HCT116 (cell line): ENCODE results near the gene ASXL2. TPM values are rescaled to one million over a fixed set of nuclear protein-coding genes. Genes with fewer than 3 reads are reported as not detected.

ENCODE experiments used
- ATAC-seq: fragments of 200-7000 bp; cut with Tn5 transposase; 2 replicates; pipeline ENCODE4 v1.9.1; 2020; ENCODE audit warnings: mild to moderate bottlenecking, moderate library complexity
- BruUV-seq: library from RNA; stranded (reverse); fragments of 400-500 nt; replicated peaks from 2 replicates; lab custom pipeline; 2021; lab: Mats Ljungman, UMichigan
- CTCF ChIA-PET: fragments of 300-600 bp; sonication (Branson Sonifier 250); formaldehyde crosslinking; loops from one replicate; lab custom pipeline; 2021; ENCODE audit warnings: antibody characterized with exemption; lab: Charles Lee
- POLR2A ChIA-PET: fragments of 300-600, 350-600 bp; sonication (Branson Sonifier 250); formaldehyde crosslinking; loops from one replicate; lab custom pipeline; 2021; ENCODE audit warnings: antibody characterized with exemption; lab: Charles Lee
- RAD21 ChIA-PET, 2 experiments: fragments of 300-600 bp; sonication (Branson Sonifier 250); formaldehyde crosslinking; loops; one replicate each; lab custom pipeline; 2023; ENCODE audit warnings: low total read pairs in 2 of 2; ENCODE audit not compliant: uncharacterized antibody in 2 of 2, unreplicated experiment in 2 of 2, low non-redundant PET in 1 of 2; lab: Charles Lee
- DNase-seq: peaks from one replicate; pipeline ENCODE4 v3.0.0-alpha.2; 2010; ENCODE audit warnings: low read depth, low spot score
- H2AFZ ChIP-seq: fragments of 200-600 bp; shearing (Covaris generic), sonication (generic); 2 replicates; pipeline ENCODE4 v1.6.1; 2017; ENCODE audit warnings: low read depth, mixed run types, mixed read lengths, antibody characterized with exemption, low read length; ENCODE audit not compliant: poor library complexity, severe bottlenecking
- H3K27ac ChIP-seq: 2 replicates; pipeline ENCODE4 v1.5.1; 2012; ENCODE audit warnings: low read depth, low read length
- H3K27me3 ChIP-seq: fragments of 200-600 bp; sonication (generic); 2 replicates; pipeline ENCODE4 v1.6.1; 2016; ENCODE audit warnings: mixed run types, low read length, mixed read lengths; ENCODE audit not compliant: insufficient read depth
- H3K36me3 ChIP-seq, 2 experiments: fragments of 200-500 bp in 1 of 2; fragments of 200-600 bp in 1 of 2; sonication (Bioruptor generic) in 1 of 2; sonication (generic) in 1 of 2; 2 replicates each; pipeline versions ENCODE4 v1.5.1 to v1.6.1; 2014 to 2016; ENCODE audit warnings: low read length in 2 of 2, inconsistent platforms in 1 of 2, mixed read lengths in 1 of 2, mixed run types in 1 of 2; ENCODE audit not compliant: insufficient read depth in 2 of 2, control insufficient read depth in 1 of 2
- H3K4me1 ChIP-seq, 2 experiments: fragments of 200-600 bp in 1 of 2; sonication (generic) in 1 of 2; 2 replicates each; pipeline versions ENCODE4 v1.5.1 to v1.6.1; 2012 to 2017; ENCODE audit warnings: low read length in 2 of 2, inconsistent platforms in 1 of 2, mild to moderate bottlenecking in 1 of 2, mixed read lengths in 1 of 2, mixed run types in 1 of 2, moderate library complexity in 1 of 2; ENCODE audit not compliant: insufficient read depth in 2 of 2, control insufficient read depth in 1 of 2
- H3K4me2 ChIP-seq: fragments of 200-600 bp; sonication (generic); 2 replicates; pipeline ENCODE4 v1.6.1; 2017; ENCODE audit warnings: mixed run types, low read length, mixed read lengths
- H3K4me3 ChIP-seq, 2 experiments: fragments of 200-600 bp in 1 of 2; sonication (generic) in 1 of 2; replicated peaks in 1 of 2; 2 replicates each; pipeline ENCODE4 v1.5.1; 2011 to 2016; ENCODE audit warnings: low read length in 2 of 2, control low read depth in 1 of 2, low read depth in 1 of 2, mild to moderate bottlenecking in 1 of 2, mixed read lengths in 1 of 2, mixed run types in 1 of 2
- H3K79me2 ChIP-seq: fragments of 200-600 bp; sonication (generic); 2 replicates; pipeline ENCODE4 v1.6.1; 2017; ENCODE audit warnings: mild to moderate bottlenecking, mixed run types, low read length, moderate library complexity, mixed read lengths; ENCODE audit not compliant: insufficient read depth
- H3K9ac ChIP-seq: fragments of 200-600 bp; sonication (generic); 2 replicates; pipeline ENCODE4 v1.6.1; 2016; ENCODE audit warnings: low read length, mixed read lengths
- H3K9me2 ChIP-seq: fragments of 200-600 bp; sonication (generic), shearing (Covaris generic); 2 replicates; pipeline ENCODE4 v1.6.1; 2017; ENCODE audit warnings: mixed run types, mild to moderate bottlenecking, moderate library complexity; ENCODE audit not compliant: insufficient read depth
- H3K9me3 ChIP-seq, 2 experiments: fragments of 200-500 bp in 1 of 2; fragments of 200-600 bp in 1 of 2; sonication (Bioruptor generic) in 1 of 2; sonication (generic) in 1 of 2; 2 replicates each; pipeline ENCODE4 v1.6.1; 2014 to 2017; ENCODE audit warnings: low read length in 2 of 2, mixed read lengths in 2 of 2, inconsistent platforms in 1 of 2, low read depth in 1 of 2, mild to moderate bottlenecking in 1 of 2, mixed run types in 1 of 2, moderate library complexity in 1 of 2; ENCODE audit not compliant: control insufficient read depth in 1 of 2, insufficient read depth in 1 of 2
- H4K20me1 ChIP-seq: fragments of 200-600 bp; sonication (generic), shearing (Covaris generic); 2 replicates; pipeline ENCODE4 v1.6.1; 2017; ENCODE audit warnings: mixed run types, mild to moderate bottlenecking, moderate library complexity; ENCODE audit not compliant: insufficient read depth
- EZH2phosphoT487 ChIP-seq: fragments of 200-600 bp; IDR thresholded peaks from 2 replicates; pipeline ENCODE4 v1.6.1; 2018; ENCODE audit warnings: antibody characterized with exemption, borderline replicate concordance
- FOSL1 ChIP-seq: IDR thresholded peaks from 2 replicates; pipeline ENCODE4 v1.6.1; 2012; ENCODE audit warnings: low read depth
- POLR2AphosphoS5 ChIP-seq: IDR thresholded peaks from 2 replicates; pipeline ENCODE4 v1.6.1; 2011; ENCODE audit warnings: mild to moderate bottlenecking, low read depth, low read length, moderate library complexity
- RAD21 ChIP-seq: IDR thresholded peaks from 2 replicates; pipeline ENCODE4 v1.6.1; 2012; ENCODE audit warnings: low read depth, mild to moderate bottlenecking
- TCF7L2 ChIP-seq: IDR thresholded peaks from 2 replicates; pipeline ENCODE4 v1.7.0; 2011; ENCODE audit warnings: borderline replicate concordance, inconsistent platforms; ENCODE audit not compliant: insufficient read depth, insufficient read length; ENCODE audit errors: extremely low read depth
- ZFX ChIP-seq: fragments of 450-650 bp; IDR thresholded peaks from 2 replicates; pipeline ENCODE4 v1.6.1; 2017
- ZNF274 ChIP-seq: fragments of 200-500 bp; sonication (Bioruptor generic); IDR thresholded peaks from 2 replicates; pipeline ENCODE4 v1.6.1; 2014; ENCODE audit warnings: mild to moderate bottlenecking, low read depth, low read length, inconsistent platforms
- intact Hi-C: fragments of 100-400 bp; cut with micrococcal nuclease; formaldehyde crosslinking; loops from 2 replicates; pipeline ENCODE4 v1.10.0; 2022
- total RNA-seq: library from RNA; stranded (reverse); gene quantifications from one replicate; pipeline ENCODE4 v1.2.1, GENCODE V29; 2021; ENCODE audit not compliant: unreplicated experiment
- TF ChIP-seq, protein P1 (sequence below), 3 experiments: fragments of 200-600 bp in 1 of 3; sonication (generic) in 1 of 3; IDR thresholded peaks in 2 of 3; conservative IDR thresholded peaks in 1 of 3; 2 replicates each; pipeline ENCODE4 v1.5.1; 2012 to 2017; ENCODE audit warnings: low read depth in 2 of 3, low read length in 2 of 3, antibody characterized with exemption in 1 of 3, borderline replicate concordance in 1 of 3, control low read depth in 1 of 3, mild to moderate bottlenecking in 1 of 3, mixed read lengths in 1 of 3, mixed run types in 1 of 3, moderate library complexity in 1 of 3; ENCODE audit not compliant: insufficient read depth in 1 of 3

Gene ASXL2
- total RNA-seq, 1 experiment from 2014 or later: 29.2 TPM

DNA sequence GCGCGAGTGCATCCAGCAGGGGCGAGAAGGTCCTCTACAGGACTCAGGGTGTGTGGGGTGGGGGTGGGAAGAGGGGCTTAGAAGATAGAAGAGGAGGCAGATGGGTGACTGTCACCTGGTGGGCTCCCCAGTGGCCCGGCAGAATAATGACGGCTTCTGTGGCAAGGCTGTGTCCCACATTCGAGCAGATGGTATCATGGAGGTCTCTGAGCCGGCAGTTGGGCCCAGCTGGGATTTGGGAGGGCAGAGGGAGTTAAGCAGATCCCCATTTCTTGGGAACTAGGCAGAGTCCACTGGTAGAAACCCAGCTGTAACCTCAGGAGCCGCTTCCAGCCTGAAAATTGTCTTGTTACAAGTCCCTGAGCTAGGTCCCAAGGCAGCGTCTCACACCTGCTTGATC is 176.5 kb downstream of the ASXL2 start:
- DNase-seq (no peak), ATAC-seq (no peak)
- Histone ChIP-seq H3K9me2 (no peaks in the 10 kb centered on the region), H3K27ac (no peak overlapping the region), H2AFZ (no peak overlapping the region), H3K27me3 (peaks cover 13% of the 10 kb centered on the region; the same call in 1 of the 2 replicates), H3K4me1 (peaks cover 2 to 6% of the 10 kb centered on the region in 2 experiments; a peak in 3 of 4 replicates), H3K4me3 (no peak overlapping the region), H4K20me1 (no peaks in the 10 kb centered on the region), H3K4me2 (no peak overlapping the region), H3K9me3 (no peaks in the 10 kb centered on the region), H3K9ac (no peak overlapping the region), H3K79me2 (no peaks in the 10 kb centered on the region), H3K36me3 (no peaks in the 10 kb centered on the region)
- ChIA-PET POLR2A (no interaction called here), CTCF (interaction anchor here (2.1 to 3.8 kb wide), 2 partner anchors 8 to 95 kb away, joined by 9 to 48 read pairs; no protein-coding TSS in a partner anchor), RAD21 (interaction anchor here (0.7 to 1.0 kb wide), 2 partner anchors 24 to 37 kb away, joined by 3 read pairs; no protein-coding TSS in a partner anchor)
- BruUV-seq: no TSS peak
- no peak for TF ChIP-seq EZH2phosphoT487
- TF ChIP-seq ZFX: no peak
- no peak for TF ChIP-seq TCF7L2
- no peak for TF ChIP-seq ZNF274
- intact Hi-C loops: no loop called here

DNA sequence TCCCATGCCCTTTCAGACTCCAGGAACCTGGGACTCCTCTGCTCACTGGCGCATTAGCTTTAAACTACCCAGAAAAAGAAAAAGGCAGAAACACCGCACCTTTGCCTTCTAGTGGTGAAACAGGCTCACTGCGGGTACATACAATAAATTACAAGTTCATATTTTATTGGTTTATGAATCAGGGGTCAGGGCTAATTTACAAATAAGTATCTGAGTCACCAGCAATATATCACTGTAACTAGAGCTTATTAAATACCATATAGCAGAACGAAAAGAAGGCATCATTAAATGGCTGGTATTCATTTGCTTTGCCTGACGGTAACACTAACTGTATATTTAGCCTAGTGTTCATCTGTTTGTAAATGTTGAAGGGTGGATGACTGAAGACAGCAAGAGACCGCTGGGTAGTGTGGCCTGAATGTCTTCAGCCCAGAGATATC is 178.0 kb downstream of the ASXL2 start:
- Histone ChIP-seq H3K36me3 (no peaks in the 10 kb centered on the region), H3K9me2 (no peaks in the 10 kb centered on the region), H3K4me3 (no peak overlapping the region), H3K9ac (no peak overlapping the region), H3K9me3 (no peaks in the 10 kb centered on the region), H3K27me3 (peaks cover 13% of the 10 kb centered on the region; the same call in 1 of the 2 replicates), H2AFZ (no peak overlapping the region), H3K79me2 (no peaks in the 10 kb centered on the region), H3K4me2 (peak overlapping the region; percentile 11; the same call in 1 of the 2 replicates), H3K4me1 (peaks cover 2 to 6% of the 10 kb centered on the region in 2 experiments; a peak in 3 of 4 replicates), H3K27ac (no peak overlapping the region), H4K20me1 (no peaks in the 10 kb centered on the region)
- TF ChIP-seq POLR2AphosphoS5: no peak
- peak; percentile 51 for TF ChIP-seq FOSL1
- TF ChIP-seq, protein P1, sequence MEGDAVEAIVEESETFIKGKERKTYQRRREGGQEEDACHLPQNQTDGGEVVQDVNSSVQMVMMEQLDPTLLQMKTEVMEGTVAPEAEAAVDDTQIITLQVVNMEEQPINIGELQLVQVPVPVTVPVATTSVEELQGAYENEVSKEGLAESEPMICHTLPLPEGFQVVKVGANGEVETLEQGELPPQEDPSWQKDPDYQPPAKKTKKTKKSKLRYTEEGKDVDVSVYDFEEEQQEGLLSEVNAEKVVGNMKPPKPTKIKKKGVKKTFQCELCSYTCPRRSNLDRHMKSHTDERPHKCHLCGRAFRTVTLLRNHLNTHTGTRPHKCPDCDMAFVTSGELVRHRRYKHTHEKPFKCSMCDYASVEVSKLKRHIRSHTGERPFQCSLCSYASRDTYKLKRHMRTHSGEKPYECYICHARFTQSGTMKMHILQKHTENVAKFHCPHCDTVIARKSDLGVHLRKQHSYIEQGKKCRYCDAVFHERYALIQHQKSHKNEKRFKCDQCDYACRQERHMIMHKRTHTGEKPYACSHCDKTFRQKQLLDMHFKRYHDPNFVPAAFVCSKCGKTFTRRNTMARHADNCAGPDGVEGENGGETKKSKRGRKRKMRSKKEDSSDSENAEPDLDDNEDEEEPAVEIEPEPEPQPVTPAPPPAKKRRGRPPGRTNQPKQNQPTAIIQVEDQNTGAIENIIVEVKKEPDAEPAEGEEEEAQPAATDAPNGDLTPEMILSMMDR (IDR thresholded peaks at IDR 0.05 in 2 of 3, conservative IDR thresholded peaks at IDR 0.05 in 1 of 3; ENCODE audit: borderline replicate concordance in 1 of 3, insufficient read depth in 1 of 3, low read depth in 2 of 3, low read length in 2 of 3): peak; percentile 71 to 77 (median 73)
- TF ChIP-seq RAD21: peak; percentile 75
- CTCF ChIA-PET: interaction anchor here (0.6 to 3.8 kb wide), 12 partner anchors 9 to 472 kb away, joined by 3 to 48 read pairs (median 5); partner anchors contain the start of genes ASXL2 and DTNB
- BruUV-seq: no TSS peak
- RAD21 ChIA-PET: interaction anchor here in 1 of 2 experiments (0.6 kb wide), 1 partner anchor 220 kb away, joined by 3 read pairs; no protein-coding TSS in a partner anchor
- intact Hi-C loops: loop anchor here (1.0 kb wide), 1 partner anchor 93 kb away; no protein-coding TSS in a partner anchor
- ATAC-seq: peak; percentile 86
- DNase-seq: peak; percentile 52
- POLR2A ChIA-PET: no interaction called here
